Measurements from ENCODE around the gene RBM28.

The RBM28 gene

DNA sequence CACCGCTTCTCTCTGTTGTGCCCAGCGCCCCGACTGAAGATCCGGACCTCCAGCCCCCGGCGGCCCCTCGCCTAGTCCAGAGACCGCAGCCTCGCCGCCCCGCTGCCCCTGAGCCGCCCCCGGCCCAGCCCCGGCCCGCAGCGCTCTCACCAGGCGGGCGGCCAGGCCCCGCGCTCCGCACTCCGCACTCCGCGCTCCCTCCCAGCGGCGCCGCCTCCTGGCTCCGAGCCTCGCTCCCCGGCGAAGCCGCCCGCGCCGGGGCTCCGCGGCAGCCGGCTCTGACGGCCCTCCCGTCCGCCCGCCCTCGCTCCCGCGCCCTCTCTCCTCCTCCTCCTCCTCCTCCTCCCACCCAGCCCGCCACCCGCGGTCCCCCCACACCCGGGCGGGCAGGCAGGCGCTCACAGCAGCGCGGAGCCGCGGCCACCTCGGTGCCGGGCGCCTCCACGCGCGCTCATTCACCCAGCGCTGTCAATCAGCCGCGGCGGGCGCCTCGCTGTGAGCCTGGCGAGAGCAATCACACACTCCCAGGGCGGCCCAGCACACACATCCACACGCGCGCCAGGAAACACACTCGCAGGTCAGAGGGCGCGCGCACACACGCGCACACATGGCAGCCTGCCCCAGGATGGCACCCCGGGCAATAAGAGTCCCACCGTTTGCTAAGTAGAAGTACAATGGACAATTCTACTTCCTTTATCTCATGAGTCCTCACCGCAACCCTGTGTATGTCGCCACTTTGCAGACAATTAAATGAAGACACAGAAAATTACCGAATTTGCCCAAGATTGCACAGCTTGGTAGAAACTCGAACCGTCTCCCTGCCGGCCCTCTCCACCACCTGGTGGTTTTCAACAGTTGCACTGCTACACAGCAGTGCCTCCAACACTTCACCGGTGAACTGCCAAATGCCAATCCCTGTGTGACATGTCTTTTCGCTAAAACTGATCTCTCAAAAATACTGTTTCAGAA, 18.0 kb upstream of the RBM28 start, which contains the start of gene PRRT4:
Gene PRRT4, minus strand, starts transcription at position 280 of the 969 bp plus-strand sequence.
- TF ChIP-seq, protein P1, sequence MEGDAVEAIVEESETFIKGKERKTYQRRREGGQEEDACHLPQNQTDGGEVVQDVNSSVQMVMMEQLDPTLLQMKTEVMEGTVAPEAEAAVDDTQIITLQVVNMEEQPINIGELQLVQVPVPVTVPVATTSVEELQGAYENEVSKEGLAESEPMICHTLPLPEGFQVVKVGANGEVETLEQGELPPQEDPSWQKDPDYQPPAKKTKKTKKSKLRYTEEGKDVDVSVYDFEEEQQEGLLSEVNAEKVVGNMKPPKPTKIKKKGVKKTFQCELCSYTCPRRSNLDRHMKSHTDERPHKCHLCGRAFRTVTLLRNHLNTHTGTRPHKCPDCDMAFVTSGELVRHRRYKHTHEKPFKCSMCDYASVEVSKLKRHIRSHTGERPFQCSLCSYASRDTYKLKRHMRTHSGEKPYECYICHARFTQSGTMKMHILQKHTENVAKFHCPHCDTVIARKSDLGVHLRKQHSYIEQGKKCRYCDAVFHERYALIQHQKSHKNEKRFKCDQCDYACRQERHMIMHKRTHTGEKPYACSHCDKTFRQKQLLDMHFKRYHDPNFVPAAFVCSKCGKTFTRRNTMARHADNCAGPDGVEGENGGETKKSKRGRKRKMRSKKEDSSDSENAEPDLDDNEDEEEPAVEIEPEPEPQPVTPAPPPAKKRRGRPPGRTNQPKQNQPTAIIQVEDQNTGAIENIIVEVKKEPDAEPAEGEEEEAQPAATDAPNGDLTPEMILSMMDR (conservative IDR thresholded peaks at IDR 0.05; ENCODE audit: low read depth, low read length), result peak; percentile 17
- DNase-seq (ENCODE audit: low read depth), result no peak
- H3K4me3 ChIP-seq (ENCODE audit: low read length), result peak within 1 kb of the TSS; percentile 34

DNA sequence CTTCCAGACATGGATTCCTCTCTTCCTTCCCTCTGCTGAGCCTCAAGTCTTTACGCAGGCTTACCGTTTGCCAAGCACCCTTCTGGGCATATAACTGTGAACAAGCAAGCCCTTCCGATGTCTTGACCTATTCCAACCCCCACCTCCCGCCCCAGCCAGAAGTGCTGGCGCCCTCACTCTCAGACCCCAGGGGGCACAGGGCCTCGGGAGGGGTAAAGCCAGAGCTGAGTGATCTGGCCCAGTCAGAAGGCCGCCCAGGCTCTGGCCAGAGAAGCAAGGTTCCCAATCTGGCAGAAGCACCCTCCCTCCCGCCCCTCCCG, 16.6 kb upstream of the RBM28 start:
- no peak overlapping the region for H3K4me3 ChIP-seq (ENCODE audit: low read length)
- TF ChIP-seq, protein P1 (conservative IDR thresholded peaks at IDR 0.05; ENCODE audit: low read depth, low read length), result no peak
- no peak for DNase-seq (ENCODE audit: low read depth)

DNA sequence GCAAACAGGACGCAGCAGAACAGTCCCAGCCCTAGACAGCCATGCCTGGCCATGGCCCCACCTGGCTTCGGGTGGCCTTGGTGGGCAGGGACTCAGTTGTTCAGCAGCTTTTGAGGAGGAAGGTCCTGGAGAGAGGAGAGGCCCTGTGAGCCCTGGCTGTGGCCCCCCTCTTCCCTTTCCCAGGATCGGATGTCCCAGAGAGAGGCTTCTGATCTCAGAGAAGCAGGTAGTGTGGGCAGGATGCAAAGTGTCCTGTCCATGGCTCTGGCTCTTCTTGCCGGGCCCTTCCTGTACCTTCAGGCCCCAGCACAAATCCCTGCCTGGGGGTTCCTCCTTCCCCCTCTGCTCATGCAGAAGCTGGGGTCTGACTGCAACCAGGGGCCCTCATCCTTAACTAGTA, 16.2 kb upstream of the RBM28 start:
- no peak for DNase-seq (ENCODE audit: low read depth)
- H3K4me3 ChIP-seq (ENCODE audit: low read length), result no peak overlapping the region
- TF ChIP-seq, protein P1 (conservative IDR thresholded peaks at IDR 0.05; ENCODE audit: low read depth, low read length), result no peak

DNA sequence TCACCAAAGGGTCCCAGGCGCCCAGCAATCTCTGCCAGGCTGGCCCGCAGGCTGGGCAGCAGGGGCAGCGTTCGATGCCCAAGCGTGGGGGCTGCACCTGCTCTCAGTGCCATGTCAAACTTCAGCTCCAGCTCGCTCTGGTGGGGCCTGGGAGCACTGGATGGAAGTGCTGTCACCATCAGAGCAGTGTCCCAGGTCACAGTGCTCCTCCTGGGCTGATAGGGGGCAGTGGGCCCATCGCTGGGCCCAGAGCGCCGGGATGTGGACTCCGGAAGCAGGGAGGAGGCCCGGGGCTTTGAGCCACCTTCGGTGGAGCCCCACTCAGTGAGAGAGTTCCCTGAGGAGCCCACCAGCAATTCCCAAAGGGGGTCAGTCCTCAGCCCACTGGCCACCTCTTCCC, 15.6 kb upstream of the RBM28 start:
- no peak for DNase-seq (ENCODE audit: low read depth)
- no peak overlapping the region for H3K4me3 ChIP-seq (ENCODE audit: low read length)
- TF ChIP-seq, protein P1 (conservative IDR thresholded peaks at IDR 0.05; ENCODE audit: low read depth, low read length), result no peak

DNA sequence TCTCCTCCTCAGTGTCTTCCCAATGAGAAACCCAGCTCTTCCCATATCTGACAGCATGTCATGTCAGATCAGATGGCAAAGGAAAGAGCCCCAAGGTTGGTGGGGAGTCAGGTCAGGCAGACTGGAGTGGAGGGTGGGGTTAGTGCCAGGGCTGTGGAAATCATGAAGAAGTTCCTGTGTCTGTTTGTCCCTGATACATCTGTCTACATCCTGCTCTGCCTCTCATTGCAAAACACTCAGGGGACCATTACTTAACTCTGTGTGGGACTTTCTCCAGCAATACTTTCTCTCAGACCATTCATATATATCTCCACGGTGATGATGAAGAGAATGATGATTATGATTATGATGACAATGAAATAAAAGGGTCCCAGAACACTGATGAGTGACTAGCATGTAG, 14.5 kb upstream of the RBM28 start:
- TF ChIP-seq, protein P1 (conservative IDR thresholded peaks at IDR 0.05; ENCODE audit: low read depth, low read length), result no peak
- H3K4me3 ChIP-seq (ENCODE audit: low read length), result no peak overlapping the region
- no peak for DNase-seq (ENCODE audit: low read depth)

DNA sequence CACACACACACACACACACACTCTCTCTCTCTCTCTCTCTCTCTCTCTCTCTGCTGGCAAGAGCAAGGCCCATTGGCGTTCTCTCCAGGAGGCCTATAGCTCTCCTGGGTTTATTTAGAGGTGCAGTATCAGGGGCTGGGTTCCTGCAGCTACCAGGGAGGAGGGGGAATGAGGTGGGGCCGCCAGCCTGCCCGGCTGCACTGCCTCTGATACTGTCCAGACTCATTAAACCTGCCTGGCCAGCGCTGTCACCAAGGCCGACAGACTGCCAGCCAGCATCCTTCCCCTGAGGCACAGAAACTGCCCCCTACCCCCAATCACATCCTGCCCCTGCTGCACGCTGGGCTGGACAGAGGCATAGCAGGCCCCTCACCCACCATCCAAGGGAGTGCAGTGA, 13.5 kb upstream of the RBM28 start:
- TF ChIP-seq, protein P1 (conservative IDR thresholded peaks at IDR 0.05; ENCODE audit: low read depth, low read length), result no peak
- no peak overlapping the region for H3K4me3 ChIP-seq (ENCODE audit: low read length)
- DNase-seq (ENCODE audit: low read depth), result no peak

All from retinal pigment epithelial cell (primary cell).